GM19099 (cell line): ENCODE data around the gene SMAP2.
A peak's percentile ranks its signal among the peaks of the same experiment; 100 is the strongest.

ENCODE experiments used
- POLR2A ChIP-seq: IDR thresholded peaks from 3 replicates; pipeline ENCODE4 v1.6.1; 2011; ENCODE audit warnings: low read depth; ENCODE audit not compliant: insufficient read length; ENCODE audit errors: extremely low read depth

The SMAP2 gene

DNA sequence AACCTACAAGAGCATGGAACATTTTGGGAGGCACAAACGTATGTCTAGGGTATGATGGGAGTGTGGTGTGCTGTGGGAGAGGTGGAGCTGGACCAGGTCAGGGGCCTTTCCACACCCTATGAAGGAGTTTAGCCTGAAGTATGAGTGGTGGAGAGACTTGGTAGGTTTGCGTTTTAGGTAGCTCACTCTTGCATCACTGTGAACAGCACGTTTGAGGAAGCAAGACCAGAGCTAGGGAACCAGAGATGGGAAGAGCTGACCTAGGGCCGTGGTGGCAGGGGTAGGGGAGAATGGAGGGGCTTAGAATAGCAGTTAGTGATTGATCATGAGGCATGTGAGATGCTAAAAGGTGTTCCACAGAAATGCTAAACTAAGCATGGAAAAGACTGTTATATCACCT is 51.7 kb downstream of the SMAP2 start:
- TF ChIP-seq POLR2A, result no peak

DNA sequence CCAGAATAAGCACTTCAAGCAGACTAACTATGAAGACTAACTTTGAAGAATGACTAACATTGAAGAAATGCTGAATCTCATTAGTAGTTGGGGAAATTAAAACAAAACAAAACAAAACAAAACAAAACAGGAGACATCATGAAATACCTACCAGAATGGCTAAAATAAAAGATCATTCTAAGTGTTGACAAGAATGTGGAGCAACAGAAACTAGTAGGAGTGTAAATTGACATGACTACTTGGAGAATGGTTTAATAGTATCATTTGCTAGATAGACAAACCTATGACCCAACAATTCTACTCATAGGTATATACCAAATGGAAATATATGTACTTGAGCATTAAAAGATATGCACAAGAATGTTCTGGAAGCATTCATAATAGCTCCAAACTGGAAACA is 57.9 kb downstream of the SMAP2 start:
- TF ChIP-seq POLR2A, result no peak

DNA sequence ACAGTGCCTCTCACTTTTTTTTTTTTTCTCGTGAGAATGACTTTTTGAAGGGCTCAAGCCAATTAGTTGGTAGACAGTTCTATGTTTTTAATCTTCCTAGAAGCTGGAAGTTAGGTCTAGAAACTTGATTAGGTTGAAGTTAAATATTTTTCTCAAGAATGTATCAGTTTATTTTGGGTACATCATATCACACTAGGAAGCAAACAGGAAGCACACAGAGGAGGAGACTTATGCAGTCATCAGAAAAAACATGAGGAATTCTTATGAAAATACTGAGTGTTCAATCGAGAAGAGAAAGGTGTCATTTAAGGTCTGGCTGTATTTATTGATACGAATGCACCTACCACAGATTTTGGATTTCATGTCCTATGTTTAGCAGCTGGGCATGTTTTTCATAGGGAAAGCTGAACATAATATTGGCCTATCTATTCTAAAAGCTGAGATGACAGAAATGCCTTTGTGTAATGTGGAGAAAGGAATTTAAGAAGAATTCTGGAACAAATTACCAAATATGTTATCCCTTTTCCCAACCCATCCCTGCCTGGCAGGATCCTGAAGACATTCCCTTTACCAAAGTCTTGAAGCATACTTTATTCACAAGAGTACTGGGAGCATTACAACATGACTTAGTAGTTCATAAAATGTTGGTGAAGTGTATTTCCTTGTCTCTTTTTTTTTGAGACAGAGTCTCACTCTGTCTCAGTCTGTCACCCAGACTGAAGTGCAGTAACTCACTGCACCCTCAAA is 59.3 kb downstream of the SMAP2 start:
- no peak for TF ChIP-seq POLR2A

- TF ChIP-seq POLR2A, result no peak
Measured at GRCh38 chr1:40435471-40435870, 61.9 kb downstream of the SMAP2 start.

DNA sequence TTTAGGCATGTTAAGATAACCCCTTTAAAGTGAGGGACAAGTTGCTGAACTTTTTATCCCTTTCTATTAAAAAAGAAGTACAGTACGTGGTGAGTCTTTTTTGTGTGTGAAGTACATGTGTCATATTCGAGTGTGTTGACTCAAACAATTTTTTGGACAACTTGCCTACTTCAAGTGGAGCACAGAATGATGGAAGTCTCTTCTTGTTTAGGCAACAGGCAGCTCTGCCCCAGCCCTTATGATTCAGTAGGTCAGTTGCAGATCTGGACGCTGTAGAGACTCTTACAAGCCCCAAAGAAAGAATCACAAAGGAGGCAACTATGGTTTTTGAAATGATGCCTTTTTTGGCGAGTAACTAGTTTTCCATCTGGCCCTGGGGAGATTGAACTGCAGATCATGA is 62.3 kb downstream of the SMAP2 start:
- TF ChIP-seq POLR2A, result no peak

DNA sequence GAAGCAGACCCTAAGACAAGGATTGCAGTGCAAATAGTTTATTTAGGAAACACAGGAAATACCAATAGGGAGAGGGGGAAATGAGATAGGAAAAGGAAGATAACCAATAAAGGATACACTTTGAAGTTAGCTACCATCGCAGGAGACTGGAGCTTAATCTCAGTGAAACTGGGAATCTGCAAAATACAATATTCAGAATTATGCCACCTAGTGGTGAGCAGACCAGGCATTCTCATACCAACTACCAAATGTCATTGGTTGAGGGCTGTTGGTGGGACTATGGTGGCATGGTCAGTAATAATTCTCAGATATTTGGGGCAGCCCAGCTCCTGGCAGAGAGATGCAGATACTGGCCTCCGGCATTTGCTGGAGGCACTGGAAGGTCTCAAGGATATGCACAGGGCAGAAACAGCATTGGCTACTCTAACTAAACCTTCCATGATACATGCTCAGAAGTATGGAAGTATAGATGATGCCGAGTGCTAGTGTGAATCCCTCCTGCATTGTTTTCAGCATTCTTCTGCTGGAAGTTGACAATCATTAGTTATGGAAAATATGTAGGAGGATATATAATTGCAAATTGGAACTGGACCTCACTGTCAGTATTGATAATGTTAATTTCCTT is 65.0 kb downstream of the SMAP2 start:
- no peak for TF ChIP-seq POLR2A

GRCh38 chr1:40439247-40439646 is 65.7 kb downstream of the SMAP2 start:
- TF ChIP-seq POLR2A, result no peak

DNA sequence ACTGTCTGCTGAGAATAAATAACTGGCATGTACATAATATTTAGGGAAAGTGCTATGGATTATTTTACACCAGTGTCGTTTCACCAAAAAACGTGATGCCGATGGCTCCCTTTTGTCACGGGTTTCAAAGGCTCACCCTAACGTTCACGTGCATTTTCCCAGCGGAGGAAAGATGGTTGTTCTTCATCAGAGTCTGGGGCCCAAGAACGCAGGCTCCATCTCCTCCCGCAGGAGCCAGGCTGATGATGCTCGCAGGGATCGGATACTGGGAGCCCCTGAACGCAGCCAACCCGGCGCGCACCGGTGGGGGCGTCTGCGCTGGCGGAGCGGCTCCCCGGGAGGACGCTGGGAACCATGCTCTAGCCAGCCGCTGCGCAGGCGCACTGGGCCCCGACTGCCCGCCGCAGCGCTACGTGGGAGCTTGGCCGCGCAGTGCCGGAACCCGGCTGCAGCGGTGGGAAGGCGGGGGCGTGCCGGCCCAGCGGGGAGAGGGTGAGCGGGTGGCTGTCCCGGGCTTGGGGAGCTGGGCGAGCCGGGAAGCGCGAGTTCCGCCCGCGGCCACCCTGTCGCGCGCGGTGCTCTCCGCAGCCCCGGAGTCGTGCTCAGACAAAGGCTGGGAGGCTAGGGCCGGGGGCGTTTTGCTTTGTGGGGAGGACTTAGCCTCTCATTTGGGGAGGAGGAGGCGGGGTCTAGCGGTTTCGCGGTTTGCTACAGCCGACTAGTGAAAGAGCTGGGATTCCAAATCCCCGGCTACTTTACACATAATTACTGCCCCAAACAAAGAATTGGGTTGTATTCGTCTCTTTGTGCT is 76.4 kb downstream of the SMAP2 start, which contains the start of gene ZFP69B:
ZFP69B (plus strand) TSS at position 793 of the 811 bp plus-strand sequence. CDS start 486 bp downstream, outside the sequence.
- TF ChIP-seq POLR2A, result peak; percentile 74

DNA sequence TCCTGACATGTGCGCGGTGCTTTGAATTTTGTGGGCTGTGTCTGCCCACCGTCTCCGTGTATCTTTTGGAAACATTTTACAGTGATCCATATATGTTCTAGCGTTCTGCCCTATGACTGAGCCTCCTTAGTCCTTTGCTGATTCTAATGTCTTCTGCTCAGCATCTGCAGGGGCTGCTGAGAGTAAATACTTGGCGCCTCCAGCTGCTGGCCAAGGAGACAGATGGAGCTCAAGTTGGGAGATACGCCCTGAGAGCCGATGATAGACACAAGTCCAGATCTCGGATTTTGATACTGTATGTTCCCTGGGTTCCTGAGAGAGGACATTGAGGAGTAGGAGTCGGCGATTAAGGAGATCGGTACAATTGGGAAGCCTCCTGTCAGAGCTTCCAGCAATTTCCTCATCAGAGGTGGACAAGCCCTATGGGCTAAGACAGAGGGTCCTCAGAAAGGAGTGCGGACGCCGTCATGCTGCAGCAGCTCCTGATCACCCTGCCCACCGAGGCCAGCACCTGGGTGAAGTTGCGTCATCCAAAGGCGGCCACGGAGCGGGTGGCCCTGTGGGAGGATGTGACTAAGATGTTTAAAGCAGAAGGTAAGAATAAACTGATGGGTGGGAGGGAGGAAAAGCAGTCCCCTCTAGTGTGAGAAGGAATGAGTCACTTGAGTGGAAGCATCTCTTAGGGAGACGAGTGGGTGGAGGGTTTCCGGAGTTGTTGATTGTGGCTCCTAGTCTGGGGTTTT is 77.1 kb downstream of the SMAP2 start:
- TF ChIP-seq POLR2A, result peak; percentile 53

GRCh38 chr1:40451238-40451585 is 77.7 kb downstream of the SMAP2 start:
- no peak for TF ChIP-seq POLR2A

GRCh38 chr1:40454873-40455272 is 81.3 kb downstream of the SMAP2 start:
- TF ChIP-seq POLR2A, result no peak

DNA sequence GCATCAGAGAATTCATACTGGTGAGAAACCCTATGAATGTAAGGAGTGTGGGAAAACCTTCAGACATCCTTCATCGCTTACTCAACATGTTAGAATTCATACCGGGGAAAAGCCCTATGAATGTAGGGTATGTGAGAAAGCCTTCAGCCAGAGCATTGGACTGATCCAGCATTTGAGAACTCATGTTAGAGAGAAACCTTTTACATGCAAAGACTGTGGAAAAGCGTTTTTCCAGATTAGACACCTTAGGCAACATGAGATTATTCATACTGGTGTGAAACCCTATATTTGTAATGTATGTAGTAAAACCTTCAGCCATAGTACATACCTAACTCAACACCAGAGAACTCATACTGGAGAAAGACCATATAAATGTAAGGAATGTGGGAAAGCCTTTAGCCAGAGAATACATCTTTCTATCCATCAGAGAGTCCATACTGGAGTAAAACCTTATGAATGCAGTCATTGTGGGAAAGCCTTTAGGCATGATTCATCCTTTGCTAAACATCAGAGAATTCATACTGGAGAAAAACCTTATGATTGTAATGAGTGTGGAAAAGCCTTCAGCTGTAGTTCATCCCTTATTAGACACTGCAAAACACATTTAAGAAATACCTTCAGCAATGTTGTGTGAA is 89.5 kb downstream of the SMAP2 start:
- no peak for TF ChIP-seq POLR2A

- no peak for TF ChIP-seq POLR2A
Measured at GRCh38 chr1:40469327-40469726, 95.8 kb downstream of the SMAP2 start.
